KMS-11 (cell line): ENCODE results near the gene DLG1.

ENCODE experiments used
- H2AFZ ChIP-seq: fragments of 200-600 bp; sonication (generic); 2 replicates; pipeline ENCODE4 v1.6.1; 2016; ENCODE audit warnings: antibody characterized with exemption, mixed run types, low read depth
- H3K27ac ChIP-seq: fragments of 200-600 bp; sonication (generic); 2 replicates; pipeline ENCODE4 v1.6.1; 2016; ENCODE audit warnings: mild to moderate bottlenecking, mixed run types
- H3K27me3 ChIP-seq: fragments of 200-600 bp; sonication (generic); 2 replicates; pipeline ENCODE4 v1.6.1; 2017; ENCODE audit warnings: mild to moderate bottlenecking, low read depth, mixed run types, moderate library complexity; ENCODE audit not compliant: insufficient read depth
- H3K36me3 ChIP-seq: fragments of 200-600 bp; sonication (generic); 2 replicates; pipeline ENCODE4 v1.6.1; 2017; ENCODE audit warnings: mild to moderate bottlenecking, mixed run types; ENCODE audit not compliant: insufficient read depth
- H3K4me1 ChIP-seq: fragments of 200-600 bp; sonication (generic); 2 replicates; pipeline ENCODE4 v1.6.1; 2016; ENCODE audit warnings: mild to moderate bottlenecking, low read depth, mixed run types; ENCODE audit not compliant: poor library complexity, severe bottlenecking
- H3K4me2 ChIP-seq: fragments of 200-600 bp; sonication (generic); 2 replicates; pipeline ENCODE4 v1.7.0; 2016; ENCODE audit warnings: mild to moderate bottlenecking, mixed run types
- H3K4me3 ChIP-seq: fragments of 200-600 bp; sonication (generic); IDR thresholded peaks from 2 replicates; pipeline ENCODE4 v1.6.1; 2017; ENCODE audit warnings: low read depth, low read length, mixed read lengths; ENCODE audit not compliant: insufficient read depth
- H3K79me2 ChIP-seq: fragments of 200-600 bp; sonication (generic); 2 replicates; pipeline ENCODE4 v1.6.1; 2016; ENCODE audit warnings: low read depth, mixed run types; ENCODE audit not compliant: insufficient read depth
- H3K9ac ChIP-seq: fragments of 200-600 bp; sonication (generic); 2 replicates; pipeline ENCODE4 v1.6.1; 2016; ENCODE audit warnings: mild to moderate bottlenecking, mixed run types
- H4K20me1 ChIP-seq: fragments of 200-600 bp; sonication (generic); 2 replicates; pipeline ENCODE4 v1.6.1; 2016; ENCODE audit warnings: mild to moderate bottlenecking, mixed run types; ENCODE audit not compliant: insufficient read depth
- CTCF ChIP-seq: fragments of 200-600 bp; sonication (generic); conservative IDR thresholded peaks from 2 replicates; pipeline ENCODE4 v1.6.1; 2017; ENCODE audit warnings: low read depth, mild to moderate bottlenecking, antibody characterized with exemption, low read length, moderate library complexity, mixed read lengths

DLG1 gene

GRCh38 chr3:197320582-197320981 is 22.2 kb upstream of the DLG1 start:
- no peaks in the 10 kb centered on the region for H3K27me3 ChIP-seq
- H2AFZ ChIP-seq, result no peak overlapping the region
- H3K36me3 ChIP-seq, result no peaks in the 10 kb centered on the region
- no peaks in the 10 kb centered on the region for H3K79me2 ChIP-seq
- no peak overlapping the region for H3K4me3 ChIP-seq
- H4K20me1 ChIP-seq, result no peaks in the 10 kb centered on the region
- no peaks in the 10 kb centered on the region for H3K4me1 ChIP-seq
- TF ChIP-seq CTCF, result no peak
- H3K27ac ChIP-seq, result no peak overlapping the region
- H3K9ac ChIP-seq, result no peak overlapping the region
- H3K4me2 ChIP-seq, result no peak overlapping the region

DNA sequence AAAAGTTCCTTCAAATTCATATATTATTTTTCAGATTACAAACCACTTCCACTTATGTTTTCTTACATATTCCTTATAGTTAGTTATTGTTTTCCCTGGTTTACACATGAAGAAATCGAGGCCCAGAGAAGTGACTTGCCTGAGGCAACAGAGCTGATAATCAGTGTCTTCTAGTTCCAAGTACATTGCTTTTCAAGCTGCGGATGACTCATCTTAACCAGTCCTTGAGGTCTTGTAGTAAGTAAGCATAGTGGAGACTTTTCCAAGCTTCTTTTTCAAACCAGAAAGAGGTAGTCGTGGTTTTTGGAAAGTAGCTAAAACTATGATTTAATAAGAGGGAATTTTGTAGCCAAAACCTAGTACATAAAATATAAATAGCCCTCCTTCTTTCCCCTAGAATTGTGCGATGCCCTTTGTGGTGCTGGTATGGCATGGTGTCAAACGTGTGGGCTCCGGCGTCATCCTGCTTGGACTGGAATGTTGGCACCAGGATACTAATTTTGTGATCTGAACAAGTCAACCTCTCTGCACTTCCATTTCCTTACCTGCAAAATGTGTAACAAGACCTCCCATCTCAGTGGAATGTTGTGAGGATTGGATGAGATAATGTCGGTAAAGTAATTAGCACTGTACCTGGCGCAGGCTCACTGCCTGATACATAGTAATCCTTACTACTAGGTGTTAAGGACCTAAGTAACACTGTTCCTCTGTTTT is 19.0 kb upstream of the DLG1 start:
- Histone ChIP-seq H3K36me3 (no peaks in the 10 kb centered on the region), H3K79me2 (no peaks in the 10 kb centered on the region), H3K27me3 (no peaks in the 10 kb centered on the region), H3K4me3 (no peak overlapping the region), H3K4me1 (no peaks in the 10 kb centered on the region), H3K4me2 (no peak overlapping the region), H2AFZ (no peak overlapping the region), H3K27ac (no peak overlapping the region), H3K9ac (no peak overlapping the region), H4K20me1 (no peaks in the 10 kb centered on the region)
- TF ChIP-seq CTCF, result no peak

DNA sequence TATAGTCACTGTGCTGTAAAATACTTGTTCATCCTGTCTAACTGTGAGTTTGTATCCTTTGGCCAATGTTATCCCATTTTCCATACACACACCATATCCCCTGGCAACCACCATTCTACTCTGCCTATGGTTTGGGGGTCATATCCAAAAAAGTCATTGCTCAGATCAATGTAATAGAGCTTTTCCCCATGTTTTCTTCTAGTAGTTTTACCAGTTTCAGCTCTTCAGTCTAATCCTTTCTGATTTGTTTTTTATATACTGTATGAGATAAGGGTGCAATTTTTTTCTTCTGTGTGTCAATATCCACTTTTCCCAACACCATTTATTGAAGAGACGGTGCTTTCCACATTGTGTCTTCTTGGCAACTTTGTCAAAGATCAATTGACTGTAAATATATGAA is 14.0 kb upstream of the DLG1 start:
- H3K4me1 ChIP-seq, result peaks cover 19% of the 10 kb centered on the region
- TF ChIP-seq CTCF, result no peak
- H3K27ac ChIP-seq, result no peak overlapping the region
- H3K9ac ChIP-seq, result no peak overlapping the region
- no peak overlapping the region for H2AFZ ChIP-seq
- no peaks in the 10 kb centered on the region for H3K27me3 ChIP-seq
- no peaks in the 10 kb centered on the region for H4K20me1 ChIP-seq
- no peak overlapping the region for H3K4me3 ChIP-seq
- no peaks in the 10 kb centered on the region for H3K79me2 ChIP-seq
- H3K36me3 ChIP-seq, result no peaks in the 10 kb centered on the region
- no peak overlapping the region for H3K4me2 ChIP-seq

DNA sequence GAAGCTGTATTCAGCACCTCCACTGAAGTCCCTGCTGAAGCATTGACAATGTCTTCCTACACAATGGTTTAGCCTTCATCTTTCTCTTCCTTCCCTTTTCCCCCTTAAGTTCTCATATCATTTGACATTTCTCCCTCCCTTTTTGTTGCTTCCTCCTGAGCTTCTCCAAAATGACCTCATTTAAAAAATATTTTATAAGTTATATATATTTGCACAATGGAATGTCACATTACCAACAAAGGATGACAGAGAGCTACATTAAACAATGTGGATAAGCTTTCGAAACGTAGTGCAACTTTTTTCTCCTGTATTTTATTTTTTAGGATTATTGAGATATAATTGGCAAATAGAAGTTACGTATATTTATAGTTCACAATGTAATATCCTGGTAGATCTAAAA is 13.2 kb upstream of the DLG1 start:
- Histone ChIP-seq H3K27me3 (no peaks in the 10 kb centered on the region), H3K9ac (no peak overlapping the region), H3K4me1 (peaks cover 20% of the 10 kb centered on the region), H3K36me3 (no peaks in the 10 kb centered on the region), H4K20me1 (no peaks in the 10 kb centered on the region), H2AFZ (no peak overlapping the region), H3K79me2 (no peaks in the 10 kb centered on the region), H3K4me3 (no peak overlapping the region), H3K4me2 (no peak overlapping the region), H3K27ac (no peak overlapping the region)
- TF ChIP-seq CTCF, result no peak
